ENCODE measurements around the gene PIAS2. TPM values are rescaled to one million over a fixed set of nuclear protein-coding genes. Genes with fewer than 3 reads are reported as not detected.

The PIAS2 gene
- total RNA-seq, 4 donors from 2014 or later, result 12.1 to 42.7 (median 16.9) TPM

- H3K27me3 ChIP-seq, result peaks cover 6% of the 10 kb centered on the region
- no peaks in the 10 kb centered on the region for H3K4me1 ChIP-seq
- no peaks in the 10 kb centered on the region for H3K36me3 ChIP-seq
- DNase-seq (ENCODE audit: low spot score in 2 of 2), result no peak
- 65% methylated on average over 9 of the region's 9 CpGs for WGBS
- no peak overlapping the region for H3K4me3 ChIP-seq
- TF ChIP-seq, protein P1, sequence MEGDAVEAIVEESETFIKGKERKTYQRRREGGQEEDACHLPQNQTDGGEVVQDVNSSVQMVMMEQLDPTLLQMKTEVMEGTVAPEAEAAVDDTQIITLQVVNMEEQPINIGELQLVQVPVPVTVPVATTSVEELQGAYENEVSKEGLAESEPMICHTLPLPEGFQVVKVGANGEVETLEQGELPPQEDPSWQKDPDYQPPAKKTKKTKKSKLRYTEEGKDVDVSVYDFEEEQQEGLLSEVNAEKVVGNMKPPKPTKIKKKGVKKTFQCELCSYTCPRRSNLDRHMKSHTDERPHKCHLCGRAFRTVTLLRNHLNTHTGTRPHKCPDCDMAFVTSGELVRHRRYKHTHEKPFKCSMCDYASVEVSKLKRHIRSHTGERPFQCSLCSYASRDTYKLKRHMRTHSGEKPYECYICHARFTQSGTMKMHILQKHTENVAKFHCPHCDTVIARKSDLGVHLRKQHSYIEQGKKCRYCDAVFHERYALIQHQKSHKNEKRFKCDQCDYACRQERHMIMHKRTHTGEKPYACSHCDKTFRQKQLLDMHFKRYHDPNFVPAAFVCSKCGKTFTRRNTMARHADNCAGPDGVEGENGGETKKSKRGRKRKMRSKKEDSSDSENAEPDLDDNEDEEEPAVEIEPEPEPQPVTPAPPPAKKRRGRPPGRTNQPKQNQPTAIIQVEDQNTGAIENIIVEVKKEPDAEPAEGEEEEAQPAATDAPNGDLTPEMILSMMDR (IDR thresholded peaks at IDR 0.05), result no peak
- TF ChIP-seq POLR2A (IDR thresholded peaks at IDR 0.05), result no peak
- no peak overlapping the region for H3K27ac ChIP-seq
- H3K9me3 ChIP-seq, result no peaks in the 10 kb centered on the region
These were observed 149.0 kb downstream of the PIAS2 start for GRCh38 chr18:46768166-46768921.

GRCh38 chr18:46767217-46767616, 150.1 kb downstream of the PIAS2 start:
- no peaks in the 10 kb centered on the region for H3K9me3 ChIP-seq
- no peaks in the 10 kb centered on the region for H3K4me1 ChIP-seq
- peaks cover 13% of the 10 kb centered on the region for H3K27me3 ChIP-seq
- DNase-seq (ENCODE audit: low spot score in 2 of 2), result no peak
- TF ChIP-seq POLR2A (IDR thresholded peaks at IDR 0.05), result no peak
- TF ChIP-seq POLR2AphosphoS5 (IDR thresholded peaks at IDR 0.05), result no peak
- TF ChIP-seq, protein P1 (IDR thresholded peaks at IDR 0.05), result no peak
- TF ChIP-seq EP300 (IDR thresholded peaks at IDR 0.05), result no peak
- no peak overlapping the region for H3K27ac ChIP-seq
- no peak overlapping the region for H3K4me3 ChIP-seq
- H3K36me3 ChIP-seq, result no peaks in the 10 kb centered on the region

- Histone ChIP-seq H3K27ac (no peak overlapping the region), H3K9me3 (no peaks in the 10 kb centered on the region), H3K27me3 (peaks cover 34% of the 10 kb centered on the region), H3K4me3 (no peak overlapping the region), H3K36me3 (no peaks in the 10 kb centered on the region), H3K4me1 (no peaks in the 10 kb centered on the region)
- TF ChIP-seq EP300 (IDR thresholded peaks at IDR 0.05) (no peak), POLR2AphosphoS5 (IDR thresholded peaks at IDR 0.05) (no peak)
- TF ChIP-seq, protein P1 (IDR thresholded peaks at IDR 0.05), result no peak
- no peak for DNase-seq (ENCODE audit: low spot score in 2 of 2)
- WGBS, result 95% methylated on average over 2 of the region's 2 CpGs
These were observed 152.7 kb downstream of the PIAS2 start for GRCh38 chr18:46764586-46764985.

DNA sequence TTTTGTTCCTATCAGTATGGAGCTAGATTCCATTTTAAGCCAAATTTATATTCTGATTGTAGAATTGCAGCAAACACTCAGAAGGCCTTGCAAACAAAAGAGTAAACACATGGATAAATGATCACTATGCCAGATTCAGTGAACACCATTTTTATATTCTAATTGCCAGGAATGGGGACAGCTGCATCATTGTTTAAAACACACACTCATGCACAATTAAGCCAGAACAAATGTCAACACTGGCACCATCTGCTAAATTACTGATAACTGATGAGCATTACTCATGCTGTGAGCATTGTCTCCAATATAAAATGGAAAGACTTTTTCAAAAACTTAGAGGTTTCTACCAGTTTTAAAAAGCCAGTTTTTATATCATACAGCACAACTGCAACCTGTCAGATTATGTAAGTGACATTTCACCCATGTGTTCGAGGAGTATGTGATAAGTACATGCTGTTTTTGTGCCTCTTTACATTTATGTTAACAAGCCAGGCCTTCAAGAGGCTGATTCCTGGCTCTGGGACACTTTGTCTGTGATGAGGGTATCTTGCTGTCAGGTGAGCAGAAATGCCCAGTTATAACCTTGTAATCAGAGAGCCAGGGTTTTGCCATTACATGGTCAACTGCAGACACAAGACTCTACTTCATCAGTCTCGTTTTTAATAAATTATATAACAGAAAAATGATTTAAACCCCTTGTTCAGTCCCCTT, 156.1 kb downstream of the PIAS2 start:
- no peak for DNase-seq (ENCODE audit: low spot score in 2 of 2)
- H3K4me3 ChIP-seq, result no peak overlapping the region
- no peaks in the 10 kb centered on the region for H3K36me3 ChIP-seq
- H3K4me1 ChIP-seq, result peaks cover 20% of the 10 kb centered on the region
- TF ChIP-seq EP300 (IDR thresholded peaks at IDR 0.05), result no peak
- no peak for TF ChIP-seq POLR2A (IDR thresholded peaks at IDR 0.05)
- TF ChIP-seq, protein P1 (IDR thresholded peaks at IDR 0.05), result no peak
- TF ChIP-seq POLR2AphosphoS5 (IDR thresholded peaks at IDR 0.05), result no peak
- no peaks in the 10 kb centered on the region for H3K9me3 ChIP-seq
- WGBS, result 68% methylated on average over 2 of the region's 2 CpGs
- no peak overlapping the region for H3K27ac ChIP-seq
- peaks cover 65% of the 10 kb centered on the region for H3K27me3 ChIP-seq

DNA sequence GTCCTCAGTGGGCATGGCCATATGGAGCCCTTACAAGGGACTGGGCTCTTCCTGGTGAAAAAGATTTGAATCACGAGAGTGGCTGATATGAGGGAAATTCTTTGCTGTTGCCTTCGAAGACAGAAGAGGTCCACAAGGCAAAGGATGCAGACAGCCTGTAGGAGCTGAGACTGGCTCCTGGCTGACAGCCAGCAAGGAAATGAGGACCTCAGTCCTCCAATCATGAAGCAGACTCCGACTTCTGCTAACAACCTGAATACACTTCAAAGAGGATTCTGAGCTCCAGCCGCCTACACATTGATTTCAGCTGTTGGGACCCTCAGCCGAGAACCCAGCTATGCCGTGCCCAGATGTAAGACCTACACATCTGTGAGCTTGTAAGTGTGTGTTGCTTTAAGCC, 157.4 kb downstream of the PIAS2 start:
- Histone ChIP-seq H3K27me3 (peaks cover 77% of the 10 kb centered on the region), H3K36me3 (no peaks in the 10 kb centered on the region), H3K4me3 (no peak overlapping the region), H3K4me1 (peaks cover 24% of the 10 kb centered on the region), H3K9me3 (no peaks in the 10 kb centered on the region), H3K27ac (no peak overlapping the region)
- no peak for DNase-seq (ENCODE audit: low spot score in 2 of 2)
- 52% methylated on average over 6 of the region's 6 CpGs for WGBS
- TF ChIP-seq POLR2AphosphoS5 (IDR thresholded peaks at IDR 0.05) (no peak), POLR2A (IDR thresholded peaks at IDR 0.05) (no peak), EP300 (IDR thresholded peaks at IDR 0.05) (no peak)
- TF ChIP-seq, protein P1 (IDR thresholded peaks at IDR 0.05), result no peak

Data from suprapubic skin (tissue), 4 donors.